H1 (cell line): ENCODE measurements around the gene SMIM41. TPM values are rescaled to one million over a fixed set of nuclear protein-coding genes. Genes with fewer than 3 reads are reported as not detected.

Experiments used
- HDAC6 ChIP-seq: IDR thresholded peaks from one replicate; pipeline ENCODE4 v1.7.1; 2012; ENCODE audit warnings: low read depth, mild to moderate bottlenecking, inconsistent platforms, low read length, moderate library complexity
- RXRA ChIP-seq: IDR thresholded peaks from 2 replicates; pipeline ENCODE4 v1.6.1; 2011; ENCODE audit warnings: low read depth, mild to moderate bottlenecking, low read length, moderate library complexity; ENCODE audit not compliant: insufficient read depth
- SIN3A ChIP-seq, 2 experiments: IDR thresholded peaks in 1 of 2; conservative IDR thresholded peaks in 1 of 2; 2 replicates each; pipeline ENCODE4 v1.6.1; 2011 to 2012; ENCODE audit warnings: low read length in 2 of 2, improper control_type of control experiment in 1 of 2, low read depth in 1 of 2, mild to moderate bottlenecking in 1 of 2
- ZNF274 ChIP-seq: IDR thresholded peaks from 2 replicates; pipeline ENCODE4 v1.7.0; 2012; ENCODE audit warnings: low read length, borderline replicate concordance; ENCODE audit errors: extremely low read depth
- polyA plus RNA-seq, 7 experiments: library from polyadenylated mRNA; depleted of rRNA in 3 of 7; stranded (reverse) in 5 of 7; unstranded in 2 of 7; fragments of >200 nt in 5 of 7; fragments of 200-250 nt in 2 of 7; gene quantifications; 1 replicate in 5 of 7; 2 replicates in 1 of 7; 4 replicates in 1 of 7; pipeline versions ENCODE4 v1.2.1 to v1.2.3, GENCODE V29; 2011 to 2013; ENCODE audit warnings: missing spikeins in 2 of 7, mixed read lengths in 2 of 7
- total RNA-seq: library from RNA; stranded (reverse); fragmentation: NEBNext Ultra II Directional; extraction: Animal tissue kit (Norgen Biotek cat#: 25700); gene quantifications from 2 replicates; pipeline ENCODE4 v1.2.1, GENCODE V29; 2021
- TF ChIP-seq, protein P1 (sequence below): IDR thresholded peaks from 2 replicates; pipeline ENCODE4 v1.6.1; 2012; ENCODE audit warnings: inconsistent platforms
- TF ChIP-seq, protein P2 (sequence below), 3 experiments: IDR thresholded peaks; 1 replicate in 2 of 3; 2 replicates in 1 of 3; pipeline versions ENCODE4 v1.5.1 to v1.6.1; 2011; ENCODE audit warnings: low read length in 3 of 3, mild to moderate bottlenecking in 3 of 3, inconsistent platforms in 2 of 3, low read depth in 1 of 3, moderate library complexity in 1 of 3; ENCODE audit not compliant: insufficient read depth in 1 of 3; ENCODE audit errors: control extremely low read depth in 1 of 3

SMIM41 gene
- total and polyA plus RNA-seq, 2 of the 8 experiments (the other 6 are each of a cell fraction or from before 2014, with no cell fraction given), result 0.28 to 0.98 TPM

DNA sequence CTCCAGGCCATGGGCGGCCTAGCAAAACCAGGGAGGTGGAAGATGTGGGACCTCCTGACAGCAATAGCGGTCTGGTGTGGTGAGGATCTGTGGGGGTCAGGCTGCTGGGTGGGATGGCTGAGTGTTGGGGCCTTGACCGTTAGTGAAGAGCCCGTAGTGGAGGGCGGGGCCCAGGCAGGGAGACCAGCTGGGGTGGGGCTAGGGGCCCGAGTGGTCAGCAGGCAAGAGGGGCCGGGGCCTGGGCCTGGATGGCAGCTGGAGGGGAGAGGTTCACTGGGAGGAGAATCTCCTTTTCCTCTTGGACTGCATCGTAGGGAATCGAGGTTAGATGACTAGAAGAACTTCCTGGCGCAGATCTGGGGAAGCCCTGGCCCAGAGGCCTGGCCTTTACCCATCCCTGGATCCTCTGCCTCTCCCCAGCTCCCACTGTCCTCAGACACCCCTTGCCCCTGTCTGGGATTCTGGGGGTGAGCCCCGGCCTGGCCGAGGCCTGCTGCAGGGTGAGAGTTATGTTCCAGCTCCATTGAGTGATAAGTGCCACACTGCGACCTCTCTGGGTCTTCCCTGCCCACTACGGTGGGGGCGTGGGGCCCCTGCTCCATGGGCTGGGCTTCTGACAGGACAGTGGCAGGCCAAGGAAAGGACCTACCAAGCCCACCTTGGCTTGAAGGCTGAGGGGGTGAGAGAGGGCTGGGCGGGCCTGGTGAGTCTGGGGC, 65.2 kb downstream of the SMIM41 start (continued):
- no peak for TF ChIP-seq HDAC6
- TF ChIP-seq SIN3A (conservative IDR thresholded peaks at IDR 0.05 in 1 of 2, IDR thresholded peaks at IDR 0.05 in 1 of 2; ENCODE audit: low read depth in 1 of 2, low read length in 2 of 2), result no peak
- TF ChIP-seq RXRA, result no peak
- TF ChIP-seq, protein P1, sequence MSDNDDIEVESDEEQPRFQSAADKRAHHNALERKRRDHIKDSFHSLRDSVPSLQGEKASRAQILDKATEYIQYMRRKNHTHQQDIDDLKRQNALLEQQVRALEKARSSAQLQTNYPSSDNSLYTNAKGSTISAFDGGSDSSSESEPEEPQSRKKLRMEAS, result no peak
- TF ChIP-seq, protein P2, sequence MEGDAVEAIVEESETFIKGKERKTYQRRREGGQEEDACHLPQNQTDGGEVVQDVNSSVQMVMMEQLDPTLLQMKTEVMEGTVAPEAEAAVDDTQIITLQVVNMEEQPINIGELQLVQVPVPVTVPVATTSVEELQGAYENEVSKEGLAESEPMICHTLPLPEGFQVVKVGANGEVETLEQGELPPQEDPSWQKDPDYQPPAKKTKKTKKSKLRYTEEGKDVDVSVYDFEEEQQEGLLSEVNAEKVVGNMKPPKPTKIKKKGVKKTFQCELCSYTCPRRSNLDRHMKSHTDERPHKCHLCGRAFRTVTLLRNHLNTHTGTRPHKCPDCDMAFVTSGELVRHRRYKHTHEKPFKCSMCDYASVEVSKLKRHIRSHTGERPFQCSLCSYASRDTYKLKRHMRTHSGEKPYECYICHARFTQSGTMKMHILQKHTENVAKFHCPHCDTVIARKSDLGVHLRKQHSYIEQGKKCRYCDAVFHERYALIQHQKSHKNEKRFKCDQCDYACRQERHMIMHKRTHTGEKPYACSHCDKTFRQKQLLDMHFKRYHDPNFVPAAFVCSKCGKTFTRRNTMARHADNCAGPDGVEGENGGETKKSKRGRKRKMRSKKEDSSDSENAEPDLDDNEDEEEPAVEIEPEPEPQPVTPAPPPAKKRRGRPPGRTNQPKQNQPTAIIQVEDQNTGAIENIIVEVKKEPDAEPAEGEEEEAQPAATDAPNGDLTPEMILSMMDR (IDR thresholded peaks at IDR 0.05; ENCODE audit: control extremely low read depth in 1 of 3, insufficient read depth in 1 of 3, low read depth in 1 of 3, low read length in 3 of 3), result no peak
- no peak for TF ChIP-seq ZNF274
